Hematopoietic multipotent progenitor cell (in vitro differentiated cells): Measurements from ENCODE around the gene STRIP2. TPM values are rescaled to one million over a fixed set of nuclear protein-coding genes. Genes with fewer than 3 reads are reported as not detected.
"Not testable (repeated sequence)": the region's sequence is repeated elsewhere in the genome, so short reads cannot be mapped to it uniquely, and the experiment has no call there.

Experiments
- DNase-seq, 3 donors: peaks; one replicate each; pipeline ENCODE4 v3.0.0-alpha.2; 2011 to 2015; ENCODE audit warnings: low read depth in 2 of 3, low spot score in 2 of 3
- total RNA-seq: library from RNA; depleted of rRNA; stranded (reverse); fragments of >200 nt; gene quantifications from one replicate; pipeline ENCODE4 v1.2.3, GENCODE V29; 2012

STRIP2 gene
- total RNA-seq, 1 donor, result 0.81 TPM

- DNase-seq, result no peak
Measured at GRCh38 chr7:129452589-129453231, 18.5 kb downstream of the STRIP2 start.

- DNase-seq, result no peak
Measured at GRCh38 chr7:129453510-129454248, 19.4 kb downstream of the STRIP2 start.

DNA sequence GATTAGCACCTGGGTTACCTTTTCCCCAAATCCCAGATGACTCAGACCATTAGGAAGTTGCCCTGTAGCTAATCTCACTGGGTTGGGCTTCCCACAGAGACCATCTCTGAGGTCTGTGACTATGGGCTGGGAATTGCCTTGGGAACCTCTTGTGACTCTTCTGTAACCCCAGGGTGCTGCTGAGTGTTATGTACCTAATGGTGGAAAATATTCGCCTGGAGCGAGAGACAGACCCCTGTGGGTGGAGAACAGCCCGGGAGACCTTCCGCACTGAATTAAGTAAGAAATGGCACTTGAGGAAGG, 20.0 kb downstream of the STRIP2 start:
- no peak for DNase-seq

- no peak for DNase-seq
Measured at GRCh38 chr7:129456421-129456820, 22.2 kb downstream of the STRIP2 start.

- DNase-seq, result no peak
Measured at GRCh38 chr7:129457101-129457500, 22.9 kb downstream of the STRIP2 start.

- DNase-seq, result no peak
Measured at GRCh38 chr7:129458171-129458570, 23.9 kb downstream of the STRIP2 start.

DNA sequence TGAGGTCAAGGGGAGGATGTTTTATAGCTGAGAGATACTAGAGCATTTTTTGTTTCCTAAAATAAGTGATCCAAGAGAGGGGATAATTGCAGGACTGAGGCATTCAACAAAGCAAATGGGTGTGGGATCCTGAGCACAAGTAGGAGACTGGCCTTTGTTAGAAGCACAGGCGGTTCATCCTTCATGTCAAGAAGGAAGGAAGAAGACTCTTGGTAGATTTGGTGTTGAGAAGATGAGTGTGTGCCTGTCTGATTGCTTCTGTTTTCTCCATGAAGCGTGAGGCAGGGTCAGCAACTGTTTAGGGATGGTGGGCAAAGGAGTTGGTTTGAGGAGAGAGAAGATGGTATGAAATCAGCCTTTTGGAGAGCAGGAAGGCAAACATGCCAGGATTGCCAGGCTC, 27.6 kb downstream of the STRIP2 start:
- DNase-seq, result no peak

DNA sequence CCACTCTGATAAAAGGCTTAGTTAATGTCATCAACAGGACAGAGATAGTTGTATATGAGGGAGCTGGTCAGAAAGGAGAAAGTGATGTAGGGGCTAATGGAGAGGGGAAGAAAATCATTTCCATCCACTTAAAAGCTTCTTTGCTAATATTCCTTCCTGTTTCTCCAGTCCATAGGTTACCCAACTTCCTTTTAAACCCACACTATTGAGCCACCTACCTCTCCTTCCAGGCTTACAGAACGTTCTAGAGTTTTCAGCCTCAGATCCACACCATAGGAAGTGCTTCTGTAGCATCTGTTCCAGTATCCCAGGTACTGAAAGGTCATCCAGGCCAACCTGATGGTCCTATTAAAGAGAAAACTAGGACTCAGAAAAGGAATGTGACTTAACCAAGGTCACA, 28.2 kb downstream of the STRIP2 start:
- DNase-seq, result no peak

GRCh38 chr7:129464194-129464593, 30.0 kb downstream of the STRIP2 start:
- DNase-seq, result no peak

- no peak for DNase-seq
Measured at GRCh38 chr7:129465080-129465479, 30.8 kb downstream of the STRIP2 start.

DNA sequence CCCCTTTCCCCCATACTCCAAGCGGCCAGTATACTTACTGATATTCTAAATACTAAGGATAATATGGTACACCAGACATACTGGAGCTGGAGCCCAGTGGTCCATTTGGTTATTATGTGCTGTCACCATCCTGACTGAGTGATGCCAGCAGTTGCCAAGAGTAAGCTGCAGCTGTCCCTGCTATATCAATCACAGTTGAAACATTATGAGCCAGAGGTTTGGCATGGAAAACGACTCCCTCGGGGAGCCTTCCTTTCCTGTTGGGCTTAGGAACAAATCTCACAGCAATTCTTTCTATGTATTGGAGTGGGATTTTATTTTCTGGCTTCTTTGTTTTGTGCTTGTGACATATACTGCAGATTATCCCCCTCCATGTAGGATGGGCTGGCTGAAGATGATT, 32.6 kb downstream of the STRIP2 start:
- DNase-seq, result no peak

- DNase-seq, result no peak
Measured at GRCh38 chr7:129468087-129468486, 33.9 kb downstream of the STRIP2 start.

GRCh38 chr7:129468547-129468946, 34.3 kb downstream of the STRIP2 start:
- DNase-seq, result peak in 1 of 3 donors; percentile 37

DNA sequence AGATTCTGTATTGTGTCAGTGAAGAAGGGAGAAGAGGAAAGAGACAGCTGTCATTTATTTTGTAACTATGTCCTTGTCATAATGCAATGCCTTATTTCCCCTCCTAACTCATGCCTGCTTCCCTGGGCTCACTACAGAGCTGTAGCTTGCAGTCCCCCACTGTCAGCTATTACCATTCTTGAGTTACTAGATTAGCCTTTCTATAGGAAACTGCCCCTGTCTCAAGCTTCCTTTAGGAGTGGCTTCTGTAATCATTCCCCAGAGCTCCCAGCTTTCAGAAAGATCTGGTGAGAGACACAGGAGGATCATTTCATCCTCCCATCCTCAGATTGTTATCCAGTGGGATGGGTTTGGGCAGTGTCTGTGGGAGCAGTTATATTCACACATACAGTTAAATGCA, 35.7 kb downstream of the STRIP2 start:
- no peak for DNase-seq

DNA sequence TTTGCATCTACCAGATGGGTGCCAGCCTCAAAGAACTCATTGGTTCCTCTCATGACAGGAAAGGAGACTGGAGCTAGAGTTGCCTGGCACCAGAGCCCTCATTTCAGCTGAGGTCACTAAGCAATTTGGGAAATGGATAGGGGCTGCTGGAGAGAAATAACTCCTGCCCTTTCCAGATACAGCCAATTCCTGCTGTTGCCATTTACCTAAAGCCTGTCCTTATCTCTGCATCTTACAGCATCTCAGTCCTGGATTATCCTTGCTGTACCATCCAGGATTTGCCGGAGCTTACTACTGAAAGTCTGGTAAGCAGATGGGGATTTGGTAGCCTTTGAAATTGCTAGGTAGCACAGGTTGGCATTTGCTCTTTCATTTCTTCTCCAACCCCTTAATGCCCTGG, 36.2 kb downstream of the STRIP2 start:
- DNase-seq, result no peak

DNA sequence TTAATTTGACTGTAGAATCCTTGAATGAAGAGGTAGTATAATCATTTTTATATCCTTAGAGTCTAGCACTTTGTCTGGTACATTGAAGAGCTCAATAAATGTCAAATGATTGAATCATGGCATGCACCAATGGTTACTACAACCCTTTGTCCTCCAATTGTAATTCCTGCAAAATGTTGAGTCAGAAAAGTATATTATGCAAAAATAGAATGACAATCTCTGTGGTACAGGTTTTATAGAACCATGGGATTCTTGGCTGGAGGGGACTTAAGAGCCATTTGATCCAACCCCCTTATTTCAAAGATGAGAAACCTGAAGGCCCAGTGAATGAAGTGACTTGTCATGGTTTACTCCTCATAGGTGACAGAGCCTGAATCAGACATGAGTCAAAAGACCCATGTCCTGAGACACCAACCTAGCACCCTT, 37.2 kb downstream of the STRIP2 start:
- no peak for DNase-seq

DNA sequence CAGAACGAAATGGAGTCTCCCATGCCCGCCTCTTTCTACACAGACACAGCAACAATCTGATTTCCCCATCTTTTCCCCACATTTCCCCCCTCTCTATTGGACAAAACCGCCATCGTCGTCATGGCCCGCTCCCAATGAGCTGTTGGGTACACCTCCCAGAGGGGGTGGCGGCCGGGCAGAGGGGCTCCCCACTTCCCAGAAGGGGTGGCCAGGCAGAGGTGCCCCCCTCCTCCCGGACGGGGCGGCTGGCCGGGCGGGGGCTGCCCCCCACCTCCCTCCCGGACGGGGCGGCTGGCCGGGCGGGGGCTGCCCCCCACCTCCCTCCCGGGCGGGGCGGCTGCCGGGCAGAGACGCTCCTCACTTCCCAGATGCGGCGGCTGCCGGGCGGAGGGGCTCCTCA, 41.7 kb downstream of the STRIP2 start:
- not testable (repeated sequence) for DNase-seq

GRCh38 chr7:129476398-129476797, 42.2 kb downstream of the STRIP2 start:
- DNase-seq, result not testable (repeated sequence)

DNA sequence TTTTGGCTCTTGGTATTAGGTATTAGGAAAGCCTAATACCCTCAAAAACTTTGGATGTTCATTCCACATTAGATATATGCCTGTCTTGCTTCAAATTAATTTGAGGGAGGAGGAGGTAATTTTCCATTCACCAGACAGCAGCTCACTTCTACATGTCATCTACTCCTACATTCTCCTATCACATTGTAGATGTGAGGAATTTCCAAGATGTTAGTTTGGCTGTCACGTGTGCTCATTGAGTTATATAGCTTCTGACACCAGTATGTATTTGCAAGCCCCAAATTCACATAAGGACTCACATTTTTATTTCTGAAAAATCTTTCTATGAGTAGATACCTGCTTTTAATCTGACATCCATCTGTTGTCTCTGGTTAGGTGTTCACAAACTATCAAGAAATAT, 45.6 kb downstream of the STRIP2 start:
- no peak for DNase-seq

DNA sequence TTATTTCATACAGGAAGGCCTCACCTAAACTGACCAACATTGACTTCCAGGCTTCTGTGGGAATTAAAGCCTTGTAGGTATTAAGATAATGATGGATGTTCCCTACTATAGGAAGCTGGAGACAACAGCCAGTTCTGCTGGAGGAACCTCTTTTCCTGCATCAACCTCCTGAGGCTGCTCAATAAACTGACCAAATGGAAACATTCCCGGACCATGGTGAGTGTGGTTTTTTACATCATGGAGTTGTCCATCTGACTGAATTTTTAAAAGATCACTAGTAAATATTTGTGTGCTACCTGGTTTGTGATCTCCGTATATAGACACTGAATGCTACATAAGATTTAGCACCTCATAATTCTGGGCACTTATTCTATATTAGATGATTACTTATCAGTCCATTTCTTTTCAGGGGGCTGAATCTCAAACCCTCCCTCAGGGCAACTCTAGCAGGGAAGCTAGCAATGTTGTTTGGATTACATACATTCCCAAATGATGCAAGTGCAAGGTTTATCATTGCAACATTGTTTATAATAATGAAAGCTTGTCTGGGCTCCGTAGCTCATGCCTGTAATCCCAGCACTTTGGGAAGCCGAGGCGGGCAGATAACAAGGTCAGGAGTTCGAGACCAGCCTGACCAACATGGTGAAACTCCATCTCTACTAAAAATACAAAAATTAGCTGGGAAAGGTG, 46.6 kb downstream of the STRIP2 start:
- DNase-seq, result no peak

- DNase-seq, result not testable (repeated sequence)
Measured at GRCh38 chr7:129481376-129481775, 47.1 kb downstream of the STRIP2 start.

- no peak for DNase-seq
Measured at GRCh38 chr7:129482781-129483180, 48.5 kb downstream of the STRIP2 start.
